Smooth muscle cell (in vitro differentiated cells): ENCODE results near the gene NHLRC2. TPM values are rescaled to one million over a fixed set of nuclear protein-coding genes. Genes with fewer than 3 reads are reported as not detected.

Source experiments
- DNase-seq: peaks from one replicate; lab custom pipeline; 2025; ENCODE audit not compliant: unreplicated experiment; lab: John Stamatoyannopoulos, UW
- H2AFZ ChIP-seq: fragments of 200-600 bp; sonication (generic); 2 replicates; pipeline ENCODE4 v1.6.0; 2016; ENCODE audit warnings: antibody characterized with exemption, low read depth, mild to moderate bottlenecking
- H3F3A ChIP-seq: fragments of 200-600 bp; sonication (generic); 2 replicates; pipeline ENCODE4 v1.6.0; 2017; ENCODE audit warnings: antibody characterized with exemption, low read depth
- H3K27ac ChIP-seq: fragments of 200-600 bp; sonication (generic); 2 replicates; pipeline ENCODE4 v1.5.1; 2016; ENCODE audit warnings: low read depth, mild to moderate bottlenecking
- H3K27me3 ChIP-seq: fragments of 200-600 bp; sonication (generic); 2 replicates; pipeline ENCODE4 v1.6.1; 2016; ENCODE audit warnings: low read depth, mild to moderate bottlenecking
- H3K36me3 ChIP-seq: fragments of 200-600 bp; sonication (generic); 2 replicates; pipeline ENCODE4 v1.5.1; 2016; ENCODE audit warnings: low read depth
- H3K4me1 ChIP-seq: fragments of 200-600 bp; sonication (generic); 2 replicates; pipeline ENCODE4 v1.5.1; 2016; ENCODE audit warnings: low read depth
- H3K4me2 ChIP-seq: fragments of 200-600 bp; sonication (generic); 2 replicates; pipeline ENCODE4 v1.6.0; 2016; ENCODE audit warnings: mild to moderate bottlenecking
- H3K4me3 ChIP-seq: fragments of 200-600 bp; sonication (generic); 2 replicates; pipeline ENCODE4 v1.5.1; 2016; ENCODE audit warnings: mild to moderate bottlenecking
- H3K79me2 ChIP-seq: fragments of 200-600 bp; sonication (generic); 2 replicates; pipeline ENCODE4 v1.6.0; 2016; ENCODE audit warnings: low read depth, mild to moderate bottlenecking
- H3K9ac ChIP-seq: fragments of 200-600 bp; sonication (generic); 2 replicates; pipeline ENCODE4 v1.6.0; 2016; ENCODE audit warnings: low read depth
- H3K9me3 ChIP-seq: fragments of 200-600 bp; sonication (generic); replicated peaks from 2 replicates; pipeline ENCODE4 v1.5.1; 2016; ENCODE audit warnings: low read depth
- H4K20me1 ChIP-seq: fragments of 200-600 bp; sonication (generic); 2 replicates; pipeline ENCODE4 v1.6.0; 2016; ENCODE audit warnings: low read depth
- CTCF ChIP-seq: fragments of 200-600 bp; sonication (generic); IDR thresholded peaks from 2 replicates; pipeline ENCODE4 v1.5.1; 2017; ENCODE audit warnings: borderline replicate concordance, mild to moderate bottlenecking, antibody characterized with exemption; ENCODE audit not compliant: insufficient read depth, poor library complexity, severe bottlenecking
- WGBS: methylation state at CpG from one replicate; pipeline ENCODE4 v1.1.7; 2016; ENCODE audit warnings: low lambda C conversion rate; 5-methylcytosine and 5-hydroxymethylcytosine counted together
- polyA plus RNA-seq: library from polyadenylated mRNA; unstranded; fragments of >200 nt; fragmentation: Nextera tagmentation; extraction: Ambion mirVana; gene quantifications from 2 replicates; pipeline ENCODE4 v1.2.1, GENCODE V29; 2016
- total RNA-seq: library from RNA; depleted of rRNA; stranded (reverse); fragments of >200 nt; gene quantifications from 2 replicates; pipeline ENCODE4 v1.2.3, GENCODE V29; 2014

NHLRC2 gene
- total and polyA plus RNA-seq, 2 experiments from 2014 or later: 5.1 to 14.4 TPM

GRCh38 chr10:113890769-113891168, 36.3 kb downstream of the NHLRC2 start:
- H2AFZ ChIP-seq: no peak overlapping the region
- H3K79me2 ChIP-seq: no peaks in the 10 kb centered on the region
- no peak for TF ChIP-seq CTCF
- H3K36me3 ChIP-seq: peaks cover 10% of the 10 kb centered on the region
- H3K9me3 ChIP-seq: no peaks in the 10 kb centered on the region
- H3K4me1 ChIP-seq: no peaks in the 10 kb centered on the region
- no peak for DNase-seq
- no peaks in the 10 kb centered on the region for H3F3A ChIP-seq
- no peaks in the 10 kb centered on the region for H3K27me3 ChIP-seq
- no peak overlapping the region for H3K9ac ChIP-seq
- H3K27ac ChIP-seq: no peak overlapping the region
- H3K4me3 ChIP-seq: no peak overlapping the region
- WGBS: 90% methylated on average over 4 of the region's 4 CpGs
- H4K20me1 ChIP-seq: peaks cover 15% of the 10 kb centered on the region
- H3K4me2 ChIP-seq: no peak overlapping the region

GRCh38 chr10:113891476-113891875, 37.0 kb downstream of the NHLRC2 start:
- Histone ChIP-seq H3K79me2 (no peaks in the 10 kb centered on the region), H3F3A (no peaks in the 10 kb centered on the region), H3K36me3 (peaks cover 6% of the 10 kb centered on the region), H3K4me3 (no peak overlapping the region), H3K4me2 (no peak overlapping the region), H3K27ac (no peak overlapping the region), H3K27me3 (no peaks in the 10 kb centered on the region), H3K9ac (no peak overlapping the region), H3K9me3 (no peaks in the 10 kb centered on the region), H4K20me1 (peaks cover 15% of the 10 kb centered on the region), H3K4me1 (no peaks in the 10 kb centered on the region), H2AFZ (no peak overlapping the region)
- TF ChIP-seq CTCF: no peak
- 72% methylated on average over 3 of the region's 3 CpGs for WGBS
- DNase-seq: no peak

GRCh38 chr10:113893570-113893969, 39.1 kb downstream of the NHLRC2 start:
- Histone ChIP-seq H4K20me1 (peaks cover 15% of the 10 kb centered on the region), H3K4me2 (no peak overlapping the region), H3K4me3 (no peak overlapping the region), H3K79me2 (no peaks in the 10 kb centered on the region), H3K9me3 (no peaks in the 10 kb centered on the region), H3F3A (no peaks in the 10 kb centered on the region), H3K9ac (no peak overlapping the region), H3K27ac (no peak overlapping the region), H2AFZ (no peak overlapping the region), H3K36me3 (peaks cover 3% of the 10 kb centered on the region), H3K4me1 (no peaks in the 10 kb centered on the region), H3K27me3 (no peaks in the 10 kb centered on the region)
- TF ChIP-seq CTCF: no peak
- WGBS: 89% methylated on average over 2 of the region's 2 CpGs
- DNase-seq: no peak

GRCh38 chr10:113894581-113894980, 40.1 kb downstream of the NHLRC2 start:
- H3K27me3 ChIP-seq: no peaks in the 10 kb centered on the region
- no peak for TF ChIP-seq CTCF
- no peak overlapping the region for H2AFZ ChIP-seq
- H3K79me2 ChIP-seq: no peaks in the 10 kb centered on the region
- no peaks in the 10 kb centered on the region for H3K4me1 ChIP-seq
- H3K27ac ChIP-seq: no peak overlapping the region
- DNase-seq: no peak
- H3F3A ChIP-seq: no peaks in the 10 kb centered on the region
- no peak overlapping the region for H3K4me3 ChIP-seq
- no peaks in the 10 kb centered on the region for H3K9me3 ChIP-seq
- WGBS: 94% methylated on average over 1 of the region's 1 CpG
- no peak overlapping the region for H3K9ac ChIP-seq
- H3K4me2 ChIP-seq: no peak overlapping the region
- peaks cover 3% of the 10 kb centered on the region for H3K36me3 ChIP-seq
- peaks cover 14% of the 10 kb centered on the region for H4K20me1 ChIP-seq
